Fibroblast of lung (primary cell): ENCODE data around the gene STPG1.

Experiments used
- CTCF ChIP-seq, 2 donors: IDR thresholded peaks in 1 of 2; conservative IDR thresholded peaks in 1 of 2; 1 replicate in 1 of 2; 2 replicates in 1 of 2; pipeline ENCODE4 v1.5.1; 2011 to 2012; ENCODE audit warnings: low read length in 2 of 2, control low read depth in 1 of 2, inconsistent platforms in 1 of 2, low read depth in 1 of 2, mild to moderate bottlenecking in 1 of 2
- EZH2 ChIP-seq: IDR thresholded peaks from 2 replicates; pipeline ENCODE4 v1.5.1; 2012; ENCODE audit warnings: low read length, control low read depth, mild to moderate bottlenecking; ENCODE audit errors: missing control alignments

GRCh38 chr1:24425922-24426321 lies 12.3 kb upstream of the STPG1 start:
- TF ChIP-seq CTCF (conservative IDR thresholded peaks at IDR 0.05 in 1 of 2, IDR thresholded peaks at IDR 0.05 in 1 of 2; ENCODE audit: low read depth in 1 of 2, low read length in 2 of 2) (no peak), EZH2 (no peak)
